GM12878 (cell line): ENCODE data around the gene FAM227A. TPM values are rescaled to one million over a fixed set of nuclear protein-coding genes. Genes with fewer than 3 reads are reported as not detected.

Experiments used
- ATAC-seq: fragments of 200-7000 bp; cut with Tn5 transposase; 3 replicates; pipeline ENCODE4 v1.9.1; 2020; ENCODE audit warnings: mild to moderate bottlenecking, moderate library complexity
- BruUV-seq: library from RNA; stranded (reverse); fragments of 400-500 nt; replicated peaks from 2 replicates; lab custom pipeline; 2021; lab: Mats Ljungman, UMichigan
- CTCF ChIA-PET: fragments of 300-600 bp; sonication (Branson Sonifier 250); formaldehyde crosslinking; extraction: SDS; loops from one replicate; lab custom pipeline; 2021; ENCODE audit warnings: inconsistent platforms; lab: Yijun Ruan, JAX
- POLR2A ChIA-PET: fragments of 350-600 bp; formaldehyde crosslinking; extraction: SDS; loops from one replicate; lab custom pipeline; 2021; ENCODE audit warnings: inconsistent platforms; lab: Charles Lee
- RAD21 ChIA-PET: fragments of 300-600 bp; sonication (Branson Sonifier 250); formaldehyde crosslinking; loops from one replicate; lab custom pipeline; 2023; ENCODE audit warnings: antibody characterized with exemption; ENCODE audit not compliant: unreplicated experiment; lab: Charles Lee
- SMC1A ChIA-PET: fragments of 300-600 bp; sonication (Branson Sonifier 250); formaldehyde crosslinking; loops from one replicate; lab custom pipeline; 2023; ENCODE audit not compliant: unreplicated experiment, uncharacterized antibody; lab: Charles Lee
- DNase-seq: peaks from one replicate; pipeline ENCODE4 v3.0.0-alpha.2; 2011; ENCODE audit warnings: low read depth, low spot score
- FAIRE-seq: peaks from 3 replicates; lab custom pipeline; 2011; peaks lifted over from hg19 to GRCh38; lab: Jason Lieb, UNC
- H2AFZ ChIP-seq: 2 replicates; pipeline ENCODE4 v1.6.0; 2011; ENCODE audit warnings: low read depth, low read length, control low read depth; ENCODE audit not compliant: control insufficient read depth
- H3K27ac ChIP-seq: 2 replicates; pipeline ENCODE4 v1.5.1; 2011; ENCODE audit warnings: control low read depth; ENCODE audit not compliant: control insufficient read depth, insufficient read depth
- H3K27me3 ChIP-seq, 2 experiments: replicated peaks in 1 of 2; 2 replicates each; pipeline versions ENCODE4 v1.6.0 to v1.6.1; 2011; ENCODE audit warnings: low read length in 1 of 2; ENCODE audit not compliant: control insufficient read depth in 2 of 2, insufficient read depth in 2 of 2
- H3K36me3 ChIP-seq, 2 experiments: 2 replicates each; pipeline ENCODE4 v1.5.1; 2011; ENCODE audit warnings: low read length in 1 of 2; ENCODE audit not compliant: control insufficient read depth in 2 of 2, insufficient read depth in 2 of 2
- H3K4me1 ChIP-seq: 2 replicates; pipeline ENCODE4 v1.6.1; 2011; ENCODE audit warnings: mild to moderate bottlenecking, low read length, moderate library complexity, mixed read lengths; ENCODE audit not compliant: control insufficient read depth, insufficient read depth
- H3K4me2 ChIP-seq: 2 replicates; pipeline ENCODE4 v1.6.0; 2011; ENCODE audit warnings: control low read depth; ENCODE audit not compliant: control insufficient read depth, insufficient read depth
- H3K4me3 ChIP-seq: fragments of 200-600 bp; sonication (generic); 2 replicates; pipeline ENCODE4 v1.5.1; 2016
- H3K79me2 ChIP-seq: 2 replicates; pipeline ENCODE4 v1.6.0; 2011; ENCODE audit warnings: low read length; ENCODE audit not compliant: control insufficient read depth, insufficient read depth
- H3K9ac ChIP-seq: 2 replicates; pipeline ENCODE4 v1.8.0; 2011; ENCODE audit warnings: low read length, control low read depth, mixed read lengths; ENCODE audit not compliant: control insufficient read depth, insufficient read depth
- H3K9me3 ChIP-seq: replicated peaks from 3 replicates; pipeline ENCODE4 v1.5.1; 2011; ENCODE audit warnings: mild to moderate bottlenecking, low read length; ENCODE audit not compliant: control insufficient read depth, insufficient read depth
- H4K20me1 ChIP-seq: 2 replicates; pipeline ENCODE4 v1.6.0; 2011; ENCODE audit not compliant: control insufficient read depth, insufficient read depth
- CBFB ChIP-seq: IDR thresholded peaks from 2 replicates; pipeline ENCODE4 v1.6.1; 2016; ENCODE audit warnings: antibody characterized with exemption, low read depth
- CTCF ChIP-seq, 3 experiments: IDR thresholded peaks in 2 of 3; conservative IDR thresholded peaks in 1 of 3; 2 replicates each; pipeline ENCODE4 v1.5.1; 2011; ENCODE audit warnings: low read depth in 3 of 3, low read length in 3 of 3, mild to moderate bottlenecking in 3 of 3, control low read depth in 2 of 3, moderate library complexity in 2 of 3, inconsistent platforms in 1 of 3, mixed read lengths in 1 of 3; ENCODE audit not compliant: control insufficient read depth in 2 of 3, insufficient read depth in 1 of 3; ENCODE audit errors: extremely low read depth in 1 of 3
- EGR1 ChIP-seq, 2 experiments: IDR thresholded peaks; 1 replicate in 1 of 2; 2 replicates in 1 of 2; pipeline ENCODE4 v1.6.1; 2011 to 2012; ENCODE audit warnings: low read depth in 2 of 2, low read length in 2 of 2, borderline replicate concordance in 1 of 2, mild to moderate bottlenecking in 1 of 2, moderate library complexity in 1 of 2
- JUND ChIP-seq: IDR thresholded peaks from 2 replicates; pipeline ENCODE4 v1.6.1; 2012; ENCODE audit warnings: low read depth, mild to moderate bottlenecking, low read length, improper control_type of control experiment, moderate library complexity
- MAX ChIP-seq: IDR thresholded peaks from 2 replicates; pipeline ENCODE4 v1.6.1; 2012; ENCODE audit warnings: low read depth, low read length, improper control_type of control experiment
- NKRF ChIP-seq: fragments of 450-650 bp; conservative IDR thresholded peaks from 2 replicates; pipeline ENCODE4 v1.6.1; 2017; ENCODE audit warnings: mild to moderate bottlenecking, moderate library complexity
- PBX3 ChIP-seq: IDR thresholded peaks from 2 replicates; pipeline ENCODE4 v1.6.1; 2011; ENCODE audit warnings: mild to moderate bottlenecking, low read depth, low read length, moderate library complexity; ENCODE audit not compliant: insufficient replicate concordance
- SUZ12 ChIP-seq: fragments of 200-600 bp; sonication (generic); IDR thresholded peaks from one replicate; pipeline ENCODE4 v1.6.1; 2018; ENCODE audit warnings: antibody characterized with exemption, mild to moderate bottlenecking; ENCODE audit not compliant: unreplicated experiment
- TCF12 ChIP-seq: IDR thresholded peaks from 2 replicates; pipeline ENCODE4 v1.6.1; 2011; ENCODE audit warnings: low read depth, mild to moderate bottlenecking, low read length
- USF1 ChIP-seq: IDR thresholded peaks from 2 replicates; pipeline ENCODE4 v1.6.1; 2011; ENCODE audit warnings: borderline replicate concordance, low read depth, mild to moderate bottlenecking, moderate library complexity, mixed read lengths, low read length; ENCODE audit not compliant: insufficient read depth; ENCODE audit errors: extremely low read length
- ZSCAN29 ChIP-seq: fragments of 450-650 bp; IDR thresholded peaks from 2 replicates; pipeline ENCODE4 v1.6.1; 2017; ENCODE audit warnings: mild to moderate bottlenecking, moderate library complexity
- WGBS: methylation state at CpG from one replicate; pipeline ENCODE4 v1.1.6; 2016; ENCODE audit warnings: low lambda C conversion rate; ENCODE audit not compliant: insufficient replicate concordance, insufficient coverage; ENCODE audit errors: missing lambda C conversion rate; 5-methylcytosine and 5-hydroxymethylcytosine counted together
- in situ Hi-C: fragments of 300-500 bp; cut with MboI; formaldehyde crosslinking; loops from 9 replicates; pipeline ENCODE4 v1.14.3; 2018; ENCODE audit warnings: mixed read lengths
- intact Hi-C: fragments of 100-400 bp; cut with micrococcal nuclease; formaldehyde crosslinking; loops from one replicate; pipeline ENCODE4 v1.14.2; 2022; ENCODE audit not compliant: unreplicated experiment
- polyA plus RNA-seq, 11 experiments: library from polyadenylated mRNA; depleted of rRNA in 4 of 11; unstranded in 6 of 11; stranded (reverse) in 5 of 11; fragments of >200 nt; fragmentation: Nextera tagmentation in 4 of 11; fragmentation: Illumina TruSeq in 1 of 11; extraction: Ambion mirVana in 4 of 11; extraction: Trizol in 1 of 11; gene quantifications; 1 replicate in 1 of 11; 2 replicates in 10 of 11; pipeline versions ENCODE4 v1.2.1 to v1.2.3, GENCODE V29; 2011 to 2016; ENCODE audit warnings: inconsistent platforms in 2 of 11, missing spikeins in 2 of 11, low read depth in 1 of 11
- total RNA-seq, 4 experiments: library from RNA; depleted of rRNA in 3 of 4; stranded (reverse); fragments of >200 nt in 3 of 4; fragmentation: Illumina TruSeq in 1 of 4; extraction: Trizol in 1 of 4; gene quantifications; 2 replicates each; pipeline versions ENCODE4 v1.2.1 to v1.2.3, GENCODE V29; 2013 to 2021

Gene FAM227A
- total and polyA plus RNA-seq, 10 of the 15 experiments (the other 5 are each of a cell fraction or from before 2014, with no cell fraction given), result 0.02 to 0.59 (median 0.25) TPM

- intact Hi-C loops, result no loop called here
- no peak for DNase-seq
- POLR2A ChIA-PET, result no interaction called here
- no peak for TF ChIP-seq PBX3
- no peak for TF ChIP-seq ZSCAN29
- TF ChIP-seq TCF12, result no peak
- no peak for TF ChIP-seq SUZ12
- no peak for TF ChIP-seq CBFB
- TF ChIP-seq EGR1 (IDR thresholded peaks at IDR 0.05; ENCODE audit: borderline replicate concordance in 1 of 2, low read depth in 2 of 2, low read length in 2 of 2), result no peak
- TF ChIP-seq CTCF (IDR thresholded peaks at IDR 0.05 in 2 of 3, conservative IDR thresholded peaks at IDR 0.05 in 1 of 3; ENCODE audit: control insufficient read depth in 2 of 3, extremely low read depth in 1 of 3, insufficient read depth in 1 of 3, low read depth in 3 of 3, low read length in 3 of 3), result no peak
- no peak for TF ChIP-seq USF1
- no peak for TF ChIP-seq JUND
- TF ChIP-seq MAX, result no peak
- no peak for TF ChIP-seq NKRF
Observed at GRCh38 chr22:38549101-38549894, 106.9 kb downstream of the FAM227A start.

More at GRCh38 chr22:38549101-38549894, 106.9 kb downstream of the FAM227A start:
- Histone ChIP-seq H3K4me2 (no peak overlapping the region), H4K20me1 (no peaks in the 10 kb centered on the region), H3K79me2 (no peaks in the 10 kb centered on the region), H3K9me3 (no peaks in the 10 kb centered on the region; the same call in 2 of the 3 replicates), H3K4me1 (no peaks in the 10 kb centered on the region), H3K9ac (no peak overlapping the region), H3K36me3 (no peaks in the 10 kb centered on the region), H2AFZ (no peak overlapping the region), H3K27ac (no peak overlapping the region), H3K27me3 (no peaks in the 10 kb centered on the region), H3K4me3 (no peak overlapping the region)
- ChIA-PET CTCF (interaction anchor here (1.0 kb wide), 1 partner anchor 732 kb away, joined by 3 read pairs; no protein-coding TSS in a partner anchor), SMC1A (no interaction called here), RAD21 (no interaction called here)
- ATAC-seq (peak; percentile 82), FAIRE-seq (no peak)
- no TSS peak for BruUV-seq
- 78% methylated on average over 7 of the region's 7 CpGs for WGBS
- in situ Hi-C loops, result no loop called here
